ENCODE data around the gene KCTD7.
"Not testable (repeated sequence)": the region's sequence is repeated elsewhere in the genome, so short reads cannot be mapped to it uniquely, and the experiment has no call there.

DNA sequence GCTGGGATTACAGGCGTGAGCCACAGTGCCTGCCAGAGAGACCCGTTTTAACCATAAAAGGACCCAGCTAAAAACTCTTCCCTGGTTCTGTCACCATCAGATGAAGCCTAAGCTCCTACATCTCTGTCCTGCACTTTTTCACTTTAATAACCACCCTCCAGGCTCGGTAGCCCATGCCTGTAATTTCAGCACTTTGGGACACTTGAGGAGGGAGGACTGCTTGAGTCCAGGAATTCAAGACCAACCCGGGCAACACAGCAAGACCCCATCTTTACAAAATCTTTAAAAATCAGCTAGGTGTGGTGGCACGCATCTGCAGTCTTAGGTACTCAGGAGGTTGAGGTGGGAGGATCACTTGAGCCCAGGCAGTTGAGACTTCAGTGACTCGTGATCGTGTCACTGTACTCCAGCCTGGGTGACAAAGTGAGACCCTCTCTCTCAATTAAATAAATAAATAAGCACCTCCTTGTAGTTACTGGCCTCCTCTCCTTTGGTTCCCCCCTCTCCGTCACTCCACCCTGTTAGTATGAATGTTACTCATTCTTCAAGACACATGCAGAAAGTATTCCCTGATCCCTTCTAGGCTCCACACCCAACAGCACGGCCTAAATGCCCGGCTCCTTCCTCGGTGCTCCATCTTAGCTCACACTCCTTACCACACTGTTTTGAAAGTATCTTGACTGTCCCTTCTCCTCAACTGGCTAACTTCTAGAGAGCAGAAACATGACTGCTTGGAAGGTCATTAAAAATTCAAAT lies 38.2 kb upstream of the KCTD7 start:
- TF ChIP-seq CTCF (IDR thresholded peaks at IDR 0.05; ENCODE audit: low read depth, low read length, missing input control); TAF1 (conservative IDR thresholded peaks at IDR 0.05); SP1 (IDR thresholded peaks at IDR 0.05); EGR1 (IDR thresholded peaks at IDR 0.05; ENCODE audit: low read depth in 2 of 2); NR2F2 (IDR thresholded peaks at IDR 0.05); YY1 (IDR thresholded peaks at IDR 0.05); RXRA (IDR thresholded peaks at IDR 0.05); MAX (IDR thresholded peaks at IDR 0.05): not testable (repeated sequence)
- TF ChIP-seq, protein P1, sequence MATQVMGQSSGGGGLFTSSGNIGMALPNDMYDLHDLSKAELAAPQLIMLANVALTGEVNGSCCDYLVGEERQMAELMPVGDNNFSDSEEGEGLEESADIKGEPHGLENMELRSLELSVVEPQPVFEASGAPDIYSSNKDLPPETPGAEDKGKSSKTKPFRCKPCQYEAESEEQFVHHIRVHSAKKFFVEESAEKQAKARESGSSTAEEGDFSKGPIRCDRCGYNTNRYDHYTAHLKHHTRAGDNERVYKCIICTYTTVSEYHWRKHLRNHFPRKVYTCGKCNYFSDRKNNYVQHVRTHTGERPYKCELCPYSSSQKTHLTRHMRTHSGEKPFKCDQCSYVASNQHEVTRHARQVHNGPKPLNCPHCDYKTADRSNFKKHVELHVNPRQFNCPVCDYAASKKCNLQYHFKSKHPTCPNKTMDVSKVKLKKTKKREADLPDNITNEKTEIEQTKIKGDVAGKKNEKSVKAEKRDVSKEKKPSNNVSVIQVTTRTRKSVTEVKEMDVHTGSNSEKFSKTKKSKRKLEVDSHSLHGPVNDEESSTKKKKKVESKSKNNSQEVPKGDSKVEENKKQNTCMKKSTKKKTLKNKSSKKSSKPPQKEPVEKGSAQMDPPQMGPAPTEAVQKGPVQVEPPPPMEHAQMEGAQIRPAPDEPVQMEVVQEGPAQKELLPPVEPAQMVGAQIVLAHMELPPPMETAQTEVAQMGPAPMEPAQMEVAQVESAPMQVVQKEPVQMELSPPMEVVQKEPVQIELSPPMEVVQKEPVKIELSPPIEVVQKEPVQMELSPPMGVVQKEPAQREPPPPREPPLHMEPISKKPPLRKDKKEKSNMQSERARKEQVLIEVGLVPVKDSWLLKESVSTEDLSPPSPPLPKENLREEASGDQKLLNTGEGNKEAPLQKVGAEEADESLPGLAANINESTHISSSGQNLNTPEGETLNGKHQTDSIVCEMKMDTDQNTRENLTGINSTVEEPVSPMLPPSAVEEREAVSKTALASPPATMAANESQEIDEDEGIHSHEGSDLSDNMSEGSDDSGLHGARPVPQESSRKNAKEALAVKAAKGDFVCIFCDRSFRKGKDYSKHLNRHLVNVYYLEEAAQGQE (IDR thresholded peaks at IDR 0.05): not testable (repeated sequence)
